GM23338 (cell line): ENCODE measurements around the gene IMPDH1. TPM values are rescaled to one million over a fixed set of nuclear protein-coding genes. Genes with fewer than 3 reads are reported as not detected.

ENCODE experiments used
- ATAC-seq: fragments of 200-7000 bp; cut with Tn5 transposase; 3 replicates; pipeline ENCODE4 v1.9.1; 2020
- DNase-seq: peaks from one replicate; pipeline ENCODE4 v3.0.0-alpha.2; 2015; ENCODE audit warnings: low spot score
- H2AFZ ChIP-seq: fragments of 200-600 bp; sonication (generic); 2 replicates; pipeline ENCODE4 v1.8.0; 2016; ENCODE audit warnings: antibody characterized with exemption, mild to moderate bottlenecking, moderate library complexity
- H3F3A ChIP-seq: fragments of 200-600 bp; sonication (generic); replicated peaks from 2 replicates; pipeline ENCODE4 v1.8.0; 2017; ENCODE audit warnings: antibody characterized with exemption, mixed run types, low read depth
- H3K27ac ChIP-seq: fragments of 200-600 bp; sonication (generic); 2 replicates; pipeline ENCODE4 v1.6.1; 2016; ENCODE audit warnings: low read depth
- H3K27me3 ChIP-seq: fragments of 200-600 bp; sonication (generic); 2 replicates; pipeline ENCODE4 v1.8.0; 2016; ENCODE audit warnings: mild to moderate bottlenecking, mixed run types, moderate library complexity; ENCODE audit not compliant: insufficient read depth
- H3K36me3 ChIP-seq: fragments of 200-600 bp; sonication (generic); 2 replicates; pipeline ENCODE4 v1.8.0; 2016; ENCODE audit warnings: mild to moderate bottlenecking; ENCODE audit not compliant: insufficient read depth
- H3K4me1 ChIP-seq: fragments of 200-600 bp; sonication (generic); 2 replicates; pipeline ENCODE4 v1.8.0; 2016; ENCODE audit warnings: mild to moderate bottlenecking, moderate library complexity; ENCODE audit not compliant: insufficient read depth
- H3K4me2 ChIP-seq: fragments of 200-600 bp; sonication (generic); 2 replicates; pipeline ENCODE4 v1.7.1; 2017; ENCODE audit warnings: mixed run types
- H3K4me3 ChIP-seq: fragments of 200-600 bp; sonication (generic); 2 replicates; pipeline ENCODE4 v1.6.1; 2016; ENCODE audit warnings: mixed run types
- H3K79me2 ChIP-seq: fragments of 200-600 bp; sonication (generic); replicated peaks from 2 replicates; pipeline ENCODE4 v1.8.0; 2017; ENCODE audit warnings: mild to moderate bottlenecking; ENCODE audit not compliant: insufficient read depth
- H3K9me2 ChIP-seq: fragments of 200-600 bp; sonication (generic); 2 replicates; pipeline ENCODE4 v1.8.0; 2017; ENCODE audit not compliant: insufficient read depth
- H4K20me1 ChIP-seq: fragments of 200-600 bp; sonication (generic); replicated peaks from 2 replicates; pipeline ENCODE4 v1.8.0; 2017; ENCODE audit warnings: mild to moderate bottlenecking; ENCODE audit not compliant: insufficient read depth
- H3K27ac Mint-ChIP-seq: 2 replicates; pipeline ENCODE4 v1.8.0; 2020; ENCODE audit warnings: inconsistent platforms, mild to moderate bottlenecking, moderate library complexity, mixed read lengths
- H3K27me3 Mint-ChIP-seq: 3 replicates; pipeline ENCODE4 v1.8.0; 2022; ENCODE audit warnings: low read depth, mild to moderate bottlenecking, moderate library complexity, mixed read lengths, inconsistent platforms; ENCODE audit not compliant: insufficient read depth, poor library complexity
- H3K36me3 Mint-ChIP-seq: 3 replicates; pipeline ENCODE4 v1.8.0; 2021; ENCODE audit warnings: low read depth, mild to moderate bottlenecking, inconsistent platforms, moderate library complexity, mixed read lengths
- H3K4me1 Mint-ChIP-seq: 3 replicates; pipeline ENCODE4 v1.8.0; 2020; ENCODE audit warnings: mild to moderate bottlenecking, inconsistent platforms, mixed read lengths
- H3K4me3 Mint-ChIP-seq: 3 replicates; pipeline ENCODE4 v1.8.0; 2021; ENCODE audit warnings: moderate library complexity, mild to moderate bottlenecking, inconsistent platforms, mixed read lengths
- H3K9me3 Mint-ChIP-seq: 3 replicates; pipeline ENCODE4 v1.8.0; 2020; ENCODE audit warnings: moderate library complexity, mild to moderate bottlenecking, inconsistent platforms, mixed read lengths
- CTCF ChIP-seq, 2 experiments: fragments of 200-600 bp in 1 of 2; sonication (generic) in 1 of 2; conservative IDR thresholded peaks; 2 replicates each; pipeline versions ENCODE4 v1.5.1 to v1.6.1; 2016 to 2017; ENCODE audit warnings: antibody characterized with exemption in 2 of 2, low read depth in 2 of 2, mild to moderate bottlenecking in 2 of 2, moderate library complexity in 1 of 2
- ETS1 ChIP-seq: IDR thresholded peaks from 2 replicates; pipeline ENCODE4 v1.6.1; 2016; ENCODE audit warnings: antibody characterized with exemption
- EZH2 ChIP-seq: fragments of 200-600 bp; sonication (generic); IDR thresholded peaks from one replicate; pipeline ENCODE4 v1.8.0; 2017; ENCODE audit warnings: antibody characterized with exemption, mild to moderate bottlenecking, low read depth; ENCODE audit not compliant: unreplicated experiment
- EZH2phosphoT487 ChIP-seq: fragments of 200-600 bp; sonication (generic); IDR thresholded peaks from one replicate; pipeline ENCODE4 v1.8.1; 2018; ENCODE audit warnings: antibody characterized with exemption; ENCODE audit not compliant: unreplicated experiment
- REST ChIP-seq: IDR thresholded peaks from one replicate; pipeline ENCODE4 v1.6.1; 2018; ENCODE audit warnings: antibody characterized with exemption; ENCODE audit not compliant: unreplicated experiment
- STAT1 ChIP-seq: IDR thresholded peaks from one replicate; pipeline ENCODE4 v1.6.1; 2016; ENCODE audit warnings: antibody characterized with exemption; ENCODE audit not compliant: unreplicated experiment
- ZNF331 ChIP-seq: fragments of 250-450 bp; sonication (Bioruptor Pico); IDR thresholded peaks from 2 replicates; pipeline ENCODE4 v1.5.0; 2020; ENCODE audit warnings: low read depth, mild to moderate bottlenecking, moderate library complexity
- ZNF462 ChIP-seq: fragments of 250-450 bp; sonication (Bioruptor Pico); IDR thresholded peaks from 2 replicates; pipeline ENCODE4 v1.5.0; 2020; ENCODE audit warnings: mild to moderate bottlenecking, moderate library complexity
- polyA plus RNA-seq: library from polyadenylated mRNA; unstranded; fragments of >200 nt; fragmentation: Nextera tagmentation; extraction: Ambion mirVana; gene quantifications from 2 replicates; pipeline ENCODE4 v1.2.1, GENCODE V29; 2016
- total RNA-seq: library from RNA; depleted of rRNA; stranded (reverse); fragments of >200 nt; shearing (Covaris generic); gene quantifications from 2 replicates; pipeline ENCODE4 v1.2.3, GENCODE V29; 2014

The IMPDH1 gene
- total and polyA plus RNA-seq, 2 experiments from 2014 or later, result 16.4 to 48.3 TPM

GRCh38 chr7:128384726-128385125 lies 25.1 kb downstream of the IMPDH1 start (continued):
- TF ChIP-seq ZNF462, result no peak
- TF ChIP-seq STAT1, result no peak
- TF ChIP-seq CTCF (conservative IDR thresholded peaks at IDR 0.05; ENCODE audit: low read depth in 2 of 2), result no peak

GRCh38 chr7:128383776-128384175 lies 26.0 kb downstream of the IMPDH1 start:
- ATAC-seq (no peak; the same call in 2 of the 3 replicates), DNase-seq (no peak)
- no peak overlapping the region for H3K4me3 ChIP-seq
- no peaks in the 10 kb centered on the region for H3K9me2 ChIP-seq
- peaks cover 30% of the 10 kb centered on the region for H3K4me1 Mint-ChIP-seq
- H2AFZ ChIP-seq, result no peak overlapping the region
- no peak overlapping the region for H3K27ac Mint-ChIP-seq
- no peaks in the 10 kb centered on the region for H3K36me3 ChIP-seq
- no peak overlapping the region for H3K27ac ChIP-seq
- H3F3A ChIP-seq, result no peaks in the 10 kb centered on the region
- peaks cover 24% of the 10 kb centered on the region for H3K27me3 Mint-ChIP-seq
- peaks cover 26% of the 10 kb centered on the region for H3K4me1 ChIP-seq
- no peaks in the 10 kb centered on the region; the same call in 2 of the 3 replicates for H3K36me3 Mint-ChIP-seq
- no peak overlapping the region for H3K4me2 ChIP-seq
- peaks cover 16% of the 10 kb centered on the region; the same call in 1 of the 2 replicates for H3K27me3 ChIP-seq
- H3K4me3 Mint-ChIP-seq, result no peak overlapping the region
- H3K79me2 ChIP-seq, result no peaks in the 10 kb centered on the region
- H3K9me3 Mint-ChIP-seq, result no peaks in the 10 kb centered on the region; the same call in 2 of the 3 replicates
- no peaks in the 10 kb centered on the region; the same call in 1 of the 2 replicates for H4K20me1 ChIP-seq
- no peak for TF ChIP-seq EZH2phosphoT487
- no peak for TF ChIP-seq ZNF331 (CRISPR knock-in tag)
- TF ChIP-seq REST, result no peak
- TF ChIP-seq STAT1, result no peak
- TF ChIP-seq ETS1, result no peak
- TF ChIP-seq EZH2, result no peak
